Endothelial cell of umbilical vein (primary cell): ENCODE results near the gene MN1.

Source experiments
- CTCF ChIP-seq, 2 donors: IDR thresholded peaks; 1 replicate in 1 of 2; 2 replicates in 1 of 2; pipeline ENCODE4 v1.5.1; 2011; ENCODE audit warnings: low read length in 2 of 2, mild to moderate bottlenecking in 2 of 2, moderate library complexity in 2 of 2, control low read depth in 1 of 2, inconsistent platforms in 1 of 2, low read depth in 1 of 2; ENCODE audit not compliant: insufficient read depth in 1 of 2; ENCODE audit errors: extremely low read depth in 1 of 2
- EZH2 ChIP-seq: IDR thresholded peaks from 2 replicates; pipeline ENCODE4 v1.6.1; 2012; ENCODE audit warnings: borderline replicate concordance, low read depth, mild to moderate bottlenecking, moderate library complexity, low read length, inconsistent platforms; ENCODE audit not compliant: severe bottlenecking
- FOS ChIP-seq: IDR thresholded peaks from 2 replicates; pipeline ENCODE4 v1.6.1; 2011; ENCODE audit warnings: mild to moderate bottlenecking, low read length, moderate library complexity, borderline replicate concordance; ENCODE audit not compliant: insufficient read depth
- MAX ChIP-seq: IDR thresholded peaks from 2 replicates; pipeline ENCODE4 v1.6.1; 2011; ENCODE audit not compliant: insufficient read depth, insufficient read length
- MYC ChIP-seq: IDR thresholded peaks from one replicate; pipeline ENCODE4 v1.6.1; 2011; ENCODE audit warnings: mild to moderate bottlenecking, low read depth, low read length
- POLR2A ChIP-seq: IDR thresholded peaks from 2 replicates; pipeline ENCODE4 v1.6.1; 2012; ENCODE audit warnings: low read depth, mild to moderate bottlenecking, control low read depth, low read length
- POLR2AphosphoS5 ChIP-seq: IDR thresholded peaks from 2 replicates; pipeline ENCODE4 v1.6.1; 2012; ENCODE audit warnings: low read depth, mild to moderate bottlenecking, control low read depth, low read length, moderate library complexity; ENCODE audit not compliant: insufficient read depth

GRCh38 chr22:27801616-27802345 is at the start of gene MN1:
- TF ChIP-seq CTCF (IDR thresholded peaks at IDR 0.05; ENCODE audit: extremely low read depth in 1 of 2, insufficient read depth in 1 of 2, low read depth in 1 of 2, low read length in 2 of 2) = no peak
- TF ChIP-seq POLR2AphosphoS5 = no peak
- no peak for TF ChIP-seq EZH2
- no peak for TF ChIP-seq FOS
- TF ChIP-seq MAX = no peak
- TF ChIP-seq POLR2A = peak; percentile 37
- no peak for TF ChIP-seq MYC
